ENCODE measurements around the gene FRMPD4. TPM values are rescaled to one million over a fixed set of nuclear protein-coding genes. Genes with fewer than 3 reads are reported as not detected.

Gene FRMPD4
- total and polyA plus RNA-seq, 12 donors: 0.03 to 4.1 (median 2.0) TPM

DNA sequence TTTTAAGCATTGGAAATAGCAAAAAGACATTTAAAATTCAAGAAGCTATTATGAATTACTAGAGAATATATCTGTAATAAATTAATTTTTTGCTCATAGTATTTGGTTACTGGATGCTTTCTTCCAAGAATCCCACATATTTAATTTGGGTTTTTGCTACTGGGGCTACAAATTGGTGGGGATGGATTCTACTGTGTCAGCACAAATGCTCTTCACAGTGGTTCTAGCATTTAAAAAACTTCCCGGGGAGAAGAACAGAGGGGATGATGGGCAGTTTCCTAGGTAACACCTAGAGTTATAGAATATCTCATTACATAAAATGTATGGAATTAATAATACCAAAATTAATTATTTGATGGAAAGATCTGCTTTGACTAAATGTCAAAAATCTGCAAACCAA lies 584.0 kb downstream of the FRMPD4 start:
- TF ChIP-seq, protein P1, sequence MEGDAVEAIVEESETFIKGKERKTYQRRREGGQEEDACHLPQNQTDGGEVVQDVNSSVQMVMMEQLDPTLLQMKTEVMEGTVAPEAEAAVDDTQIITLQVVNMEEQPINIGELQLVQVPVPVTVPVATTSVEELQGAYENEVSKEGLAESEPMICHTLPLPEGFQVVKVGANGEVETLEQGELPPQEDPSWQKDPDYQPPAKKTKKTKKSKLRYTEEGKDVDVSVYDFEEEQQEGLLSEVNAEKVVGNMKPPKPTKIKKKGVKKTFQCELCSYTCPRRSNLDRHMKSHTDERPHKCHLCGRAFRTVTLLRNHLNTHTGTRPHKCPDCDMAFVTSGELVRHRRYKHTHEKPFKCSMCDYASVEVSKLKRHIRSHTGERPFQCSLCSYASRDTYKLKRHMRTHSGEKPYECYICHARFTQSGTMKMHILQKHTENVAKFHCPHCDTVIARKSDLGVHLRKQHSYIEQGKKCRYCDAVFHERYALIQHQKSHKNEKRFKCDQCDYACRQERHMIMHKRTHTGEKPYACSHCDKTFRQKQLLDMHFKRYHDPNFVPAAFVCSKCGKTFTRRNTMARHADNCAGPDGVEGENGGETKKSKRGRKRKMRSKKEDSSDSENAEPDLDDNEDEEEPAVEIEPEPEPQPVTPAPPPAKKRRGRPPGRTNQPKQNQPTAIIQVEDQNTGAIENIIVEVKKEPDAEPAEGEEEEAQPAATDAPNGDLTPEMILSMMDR (IDR thresholded peaks at IDR 0.05): no peak
- Histone ChIP-seq H3K36me3 (no peaks in the 10 kb centered on the region), H3K27ac (no peak overlapping the region), H3K4me1 (no peaks in the 10 kb centered on the region), H3K4me3 (no peak overlapping the region), H3K27me3 (peaks cover 0 to 20% (median 0%) of the 10 kb centered on the region in 7 donors), H3K9me3 (no peaks in the 10 kb centered on the region)
- intact Hi-C loops (cut with DNase I): no loop called here
- DNase-seq: no peak
- 84 to 94% methylated on average over 1 of the region's 1 CpG for WGBS, 2 donors
- no peak for ATAC-seq

DNA sequence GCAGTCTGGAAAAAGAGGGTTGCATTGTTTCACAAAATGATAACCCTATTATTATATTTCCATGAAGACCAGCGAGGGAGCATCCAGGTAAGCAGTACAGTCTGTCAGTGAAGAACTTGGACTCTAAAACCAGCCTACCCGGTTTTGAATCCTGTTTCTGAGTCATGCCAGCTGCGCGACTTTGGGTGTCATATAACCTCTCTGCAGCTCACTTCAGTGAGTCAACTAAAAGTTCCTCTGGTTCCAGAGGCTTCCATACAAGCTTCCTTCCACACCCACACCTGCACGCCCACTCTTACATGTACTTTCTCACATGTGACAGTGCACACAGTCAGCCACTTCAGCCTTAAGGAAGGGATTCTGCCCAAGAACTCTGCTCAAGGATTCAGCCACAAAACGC lies 603.1 kb downstream of the FRMPD4 start:
- intact Hi-C loops (cut with DNase I): no loop called here
- no peaks in the 10 kb centered on the region for H3K4me1 ChIP-seq
- 84 to 86% methylated on average over 6 of the region's 6 CpGs for WGBS, 2 donors

DNA sequence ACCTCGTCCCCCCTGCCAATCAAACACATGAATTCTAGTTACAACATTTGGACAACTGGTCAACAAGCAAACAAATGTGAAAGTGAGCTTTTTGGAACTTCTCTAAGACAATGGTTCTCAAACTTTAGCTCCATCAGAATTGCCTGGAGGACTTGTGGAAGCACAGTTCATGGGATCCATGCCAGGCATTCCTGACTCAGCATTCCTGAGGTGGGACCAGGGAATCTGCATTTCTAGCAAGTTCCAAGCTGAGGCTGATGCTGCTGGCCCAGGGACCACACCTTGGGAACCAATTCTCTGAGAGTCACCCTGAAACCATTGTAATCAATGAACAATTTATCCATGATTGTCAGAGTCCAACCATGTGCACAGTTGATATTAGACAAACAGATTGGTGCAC lies 609.2 kb downstream of the FRMPD4 start:
- Histone ChIP-seq H3K4me3 (no peak overlapping the region), H3K36me3 (no peaks in the 10 kb centered on the region), H3K9me3 (peaks cover 0 to 11% (median 0%) of the 10 kb centered on the region in 11 donors), H3K27me3 (no peaks in the 10 kb centered on the region), H3K4me1 (no peaks in the 10 kb centered on the region), H3K27ac (no peak overlapping the region)
- TF ChIP-seq, protein P1 (IDR thresholded peaks at IDR 0.05): no peak
- intact Hi-C loops (cut with DNase I): no loop called here
- DNase-seq (no peak), ATAC-seq (no peak)
- 94 to 100% methylated on average over 1 of the region's 1 CpG for WGBS, 2 donors

More for the DNA sequence above, 603.1 kb downstream of the FRMPD4 start:
- H3K4me3 ChIP-seq: no peak overlapping the region
- no peak overlapping the region for H3K27ac ChIP-seq
- TF ChIP-seq, protein P1 (IDR thresholded peaks at IDR 0.05): no peak
- no peaks in the 10 kb centered on the region for H3K36me3 ChIP-seq
- H3K9me3 ChIP-seq: no peaks in the 10 kb centered on the region
- H3K27me3 ChIP-seq: no peaks in the 10 kb centered on the region
- DNase-seq: no peak
- no peak for ATAC-seq

DNA sequence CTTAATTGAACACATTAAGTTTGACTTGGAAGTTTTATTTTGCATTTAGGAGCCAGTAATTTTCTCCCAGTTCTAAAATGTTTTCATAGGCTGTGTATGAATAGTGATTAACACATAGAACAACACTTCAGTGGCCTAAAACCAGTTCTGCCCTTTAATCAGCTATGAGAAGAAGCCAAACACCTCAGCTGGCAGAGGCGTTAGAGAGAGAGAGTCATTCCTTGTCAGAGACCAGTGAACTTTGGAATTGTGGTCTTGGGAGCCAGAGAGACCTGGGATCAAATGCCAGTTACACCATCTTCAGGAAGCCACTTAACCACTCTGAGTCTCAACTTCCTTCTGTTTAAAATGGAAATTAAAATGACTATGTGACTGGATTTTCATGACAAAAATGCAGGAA lies 613.6 kb downstream of the FRMPD4 start:
- intact Hi-C loops (cut with DNase I): no loop called here
- Histone ChIP-seq H3K27me3 (no peaks in the 10 kb centered on the region), H3K4me3 (no peak overlapping the region), H3K4me1 (no peaks in the 10 kb centered on the region), H3K36me3 (no peaks in the 10 kb centered on the region), H3K9me3 (peaks cover 0 to 11% (median 0%) of the 10 kb centered on the region in 11 donors), H3K27ac (no peak overlapping the region)
- no peak for ATAC-seq
- DNase-seq: no peak
- WGBS, 2 donors: 58 to 75% methylated on average over 1 of the region's 1 CpG
- TF ChIP-seq, protein P1 (IDR thresholded peaks at IDR 0.05): no peak
